NCI-H2227 (cell line): Measurements from ENCODE around the gene SCYL1.
"Not testable (repeated sequence)": the region's sequence is repeated elsewhere in the genome, so short reads cannot be mapped to it uniquely, and the experiment has no call there.

Source experiments
- DNase-seq: peaks from one replicate; lab custom pipeline; 2025; ENCODE audit not compliant: unreplicated experiment; lab: John Stamatoyannopoulos, UW

Gene SCYL1

DNA sequence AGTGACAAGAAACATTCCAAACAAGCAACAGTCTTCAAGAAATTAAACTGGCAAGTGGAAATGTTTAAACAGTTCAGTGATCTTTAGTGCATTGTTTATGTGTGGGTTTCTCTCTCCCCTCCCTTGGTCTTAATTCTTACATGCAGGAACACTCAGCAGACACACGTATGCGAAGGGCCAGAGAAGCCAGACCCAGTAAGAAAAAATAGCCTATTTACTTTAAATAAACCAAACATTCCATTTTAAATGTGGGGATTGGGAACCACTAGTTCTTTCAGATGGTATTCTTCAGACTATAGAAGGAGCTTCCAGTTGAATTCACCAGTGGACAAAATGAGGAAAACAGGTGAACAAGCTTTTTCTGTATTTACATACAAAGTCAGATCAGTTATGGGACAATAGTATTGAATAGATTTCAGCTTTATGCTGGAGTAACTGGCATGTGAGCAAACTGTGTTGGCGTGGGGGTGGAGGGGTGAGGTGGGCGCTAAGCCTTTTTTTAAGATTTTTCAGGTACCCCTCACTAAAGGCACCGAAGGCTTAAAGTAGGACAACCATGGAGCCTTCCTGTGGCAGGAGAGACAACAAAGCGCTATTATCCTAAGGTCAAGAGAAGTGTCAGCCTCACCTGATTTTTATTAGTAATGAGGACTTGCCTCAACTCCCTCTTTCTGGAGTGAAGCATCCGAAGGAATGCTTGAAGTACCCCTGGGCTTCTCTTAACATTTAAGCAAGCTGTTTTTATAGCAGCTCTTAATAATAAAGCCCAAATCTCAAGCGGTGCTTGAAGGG, 20.0 kb upstream of the SCYL1 start:
- DNase-seq = peak; percentile 35

- peak; percentile 35 for DNase-seq
Observed at GRCh38 chr11:65505466-65506289, 19.2 kb upstream of the SCYL1 start.

- DNase-seq = no peak
Observed at GRCh38 chr11:65506290-65506771, 18.6 kb upstream of the SCYL1 start.

DNA sequence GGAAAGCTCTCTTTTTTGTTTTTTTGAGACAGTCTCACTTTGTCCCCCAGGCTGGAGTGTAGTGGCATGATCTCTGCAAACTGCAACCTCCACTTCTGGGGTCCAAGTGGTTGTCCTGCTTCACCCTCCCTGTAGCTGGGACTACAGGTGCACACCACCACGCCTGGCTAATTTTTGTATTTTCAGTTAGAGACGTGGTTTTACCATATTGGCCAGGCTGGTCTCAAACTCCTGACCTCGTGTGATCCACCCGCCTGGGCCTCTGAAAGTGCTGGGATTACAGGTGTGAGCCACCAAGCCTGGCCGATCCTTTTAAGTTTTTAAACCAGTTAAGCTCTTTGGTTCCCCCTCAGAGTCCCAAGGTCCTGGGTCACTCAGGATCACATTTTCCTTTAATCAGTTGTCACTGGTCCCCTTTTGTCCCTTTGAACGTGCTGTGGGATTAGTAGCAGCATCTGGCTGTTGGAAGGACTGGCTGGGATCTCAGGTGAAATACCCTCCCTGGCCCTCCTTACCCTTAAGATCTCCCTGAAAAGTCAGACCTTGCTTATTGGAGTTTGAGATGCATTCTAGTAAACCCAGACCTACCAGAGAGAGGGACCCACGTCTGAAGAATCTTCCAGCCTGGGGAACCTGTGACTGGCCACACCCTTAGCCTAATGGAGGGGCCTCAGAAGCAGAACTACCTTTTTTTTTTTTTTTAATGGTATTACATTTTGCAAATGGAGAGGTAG, 17.9 kb upstream of the SCYL1 start:
- peak; percentile 85 for DNase-seq

DNA sequence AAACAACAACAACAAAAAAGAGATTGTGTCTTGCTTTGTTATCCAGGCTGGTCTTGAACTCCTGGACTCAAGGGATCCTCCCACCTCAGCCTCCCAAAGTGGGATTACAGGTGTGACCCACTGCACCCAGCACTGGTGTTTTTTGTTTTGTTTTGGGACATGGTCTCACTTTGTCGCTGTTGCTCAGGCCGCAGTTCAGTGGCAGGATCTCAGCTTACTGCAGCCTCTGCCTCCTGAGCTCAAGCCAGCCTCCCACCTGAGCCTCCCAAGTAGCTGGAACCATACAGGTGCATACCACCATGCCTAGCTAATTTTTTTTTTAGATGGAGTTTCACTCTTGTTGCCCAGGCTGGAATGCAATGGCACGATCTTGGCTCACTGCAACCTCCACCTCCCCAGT, 12.6 kb upstream of the SCYL1 start:
- DNase-seq = not testable (repeated sequence)

- DNase-seq = no peak
Observed at GRCh38 chr11:65516135-65516968, 8.5 kb upstream of the SCYL1 start.

DNA sequence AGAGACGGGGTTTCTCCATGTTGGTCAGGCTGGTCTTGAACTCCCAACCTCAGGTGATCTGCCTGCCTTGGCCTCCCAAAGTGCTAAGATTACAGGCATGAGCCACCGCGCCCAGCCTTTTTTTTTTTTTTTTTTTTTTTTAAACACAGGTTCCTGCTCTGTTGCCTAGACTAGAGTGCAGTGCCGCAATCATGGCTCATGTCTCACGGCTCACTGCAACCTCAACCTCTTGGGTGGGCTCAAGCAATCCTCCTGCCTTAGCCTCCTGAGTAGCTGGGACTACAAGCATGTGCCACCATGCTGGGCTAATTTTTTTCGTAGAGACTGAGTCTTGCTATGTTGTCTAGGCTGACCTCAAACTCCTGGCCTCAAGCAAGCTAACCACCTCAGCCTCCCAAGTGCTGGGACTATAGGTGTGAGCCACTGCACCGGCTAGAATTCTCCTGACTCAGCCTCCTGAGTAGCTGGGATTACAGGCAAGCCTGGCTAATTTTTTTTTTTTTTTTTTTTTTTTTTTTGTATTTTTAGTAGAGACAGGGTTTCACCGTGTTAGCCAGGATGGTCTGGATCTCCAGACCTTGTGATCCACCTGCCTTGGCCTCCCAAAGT, 5.8 kb upstream of the SCYL1 start:
- DNase-seq = not testable (repeated sequence)

DNA sequence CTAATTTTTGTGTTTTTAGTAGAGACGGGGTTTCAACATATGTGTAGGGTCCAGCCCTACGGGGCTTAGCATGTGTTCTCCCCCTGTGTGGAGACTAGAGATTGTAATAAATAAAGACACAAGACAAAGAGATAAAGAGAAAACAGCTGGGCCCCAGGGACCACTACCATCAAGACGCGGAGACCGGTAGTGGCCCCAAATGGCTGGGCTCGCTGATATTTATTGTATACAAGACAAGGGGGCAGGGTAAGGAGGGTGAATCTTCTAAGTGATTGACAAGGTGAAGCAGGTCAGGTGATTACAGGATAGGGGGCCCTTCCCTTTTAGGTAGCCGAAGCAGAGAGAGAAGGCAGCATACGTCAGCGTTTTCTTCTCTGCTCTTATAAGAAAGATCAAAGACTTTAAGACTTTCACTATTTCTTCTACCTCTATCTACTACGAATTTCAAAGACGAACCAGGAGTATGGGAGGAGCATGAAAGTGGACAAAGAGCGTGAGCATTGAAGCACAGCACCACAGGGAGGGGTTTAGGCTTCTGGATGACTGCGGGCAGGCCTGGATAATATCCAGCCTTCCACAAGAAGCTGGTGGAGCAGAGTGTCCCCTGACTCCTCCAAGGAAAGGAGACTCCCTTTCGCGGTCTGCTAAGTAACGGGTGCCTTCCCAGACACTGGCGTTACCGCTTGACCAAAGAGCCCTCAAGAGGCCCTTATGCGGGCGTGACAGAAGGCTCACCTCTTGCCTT, 2.9 kb upstream of the SCYL1 start:
- DNase-seq = peak; percentile 61

DNA sequence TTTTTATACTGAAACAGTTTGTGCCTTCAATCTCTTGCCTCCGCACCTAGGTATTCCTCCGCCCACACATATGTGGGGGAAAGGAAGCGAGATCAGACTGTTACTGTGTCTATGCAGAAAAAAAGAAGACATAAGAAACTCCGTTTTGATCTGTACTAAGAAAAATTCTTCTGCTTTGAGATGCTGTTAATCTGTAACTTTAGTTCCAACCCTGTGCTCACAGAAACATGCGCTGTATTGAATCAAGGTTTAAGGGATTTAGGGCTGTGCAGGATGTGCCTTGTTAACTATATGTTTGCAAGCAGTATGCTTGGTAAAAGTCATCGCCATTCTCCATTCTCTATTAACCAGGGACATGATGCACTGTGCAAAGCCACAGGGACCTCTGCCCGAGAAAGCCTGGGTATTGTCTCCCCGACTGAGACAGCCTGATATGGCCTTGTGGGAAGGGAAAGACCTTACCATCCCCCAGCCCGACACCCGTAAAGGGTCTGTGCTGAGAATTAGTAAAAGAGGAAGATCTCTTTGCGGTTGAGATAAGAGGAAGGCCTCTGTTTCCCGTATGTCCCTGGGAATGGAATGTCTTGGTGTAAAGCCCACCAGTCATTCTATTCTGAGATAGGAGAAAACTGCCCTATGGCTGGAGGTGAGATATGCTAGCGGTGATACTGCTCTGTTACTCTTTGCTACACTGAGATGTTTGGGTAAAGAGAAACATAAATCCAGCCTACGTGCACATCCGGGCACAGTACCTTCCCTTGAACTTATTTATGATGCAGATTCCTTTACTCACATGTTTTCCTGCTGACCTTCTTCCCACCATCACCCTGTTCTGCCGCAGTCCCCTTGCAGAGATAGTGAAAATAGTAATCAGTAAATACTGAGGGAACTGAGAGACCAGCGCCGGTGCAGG, 1.9 kb upstream of the SCYL1 start:
- not testable (repeated sequence) for DNase-seq

DNA sequence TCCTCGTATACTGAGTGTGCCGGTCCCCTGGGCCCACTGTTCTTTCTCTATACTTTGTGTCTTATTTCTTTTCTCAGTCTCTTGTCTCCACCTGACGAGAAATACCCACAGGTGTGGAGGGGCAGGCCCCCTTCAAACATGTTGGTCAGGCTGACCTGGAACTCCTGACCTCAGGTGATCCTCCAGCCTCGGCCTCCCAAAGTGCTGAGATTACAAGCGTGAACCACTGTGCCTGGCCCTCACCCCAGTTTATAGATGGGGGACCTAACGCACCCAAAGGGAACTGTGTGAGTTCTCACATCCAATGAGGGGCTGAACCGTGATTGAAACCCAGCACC, 1.3 kb upstream of the SCYL1 start:
- not testable (repeated sequence) for DNase-seq

DNA sequence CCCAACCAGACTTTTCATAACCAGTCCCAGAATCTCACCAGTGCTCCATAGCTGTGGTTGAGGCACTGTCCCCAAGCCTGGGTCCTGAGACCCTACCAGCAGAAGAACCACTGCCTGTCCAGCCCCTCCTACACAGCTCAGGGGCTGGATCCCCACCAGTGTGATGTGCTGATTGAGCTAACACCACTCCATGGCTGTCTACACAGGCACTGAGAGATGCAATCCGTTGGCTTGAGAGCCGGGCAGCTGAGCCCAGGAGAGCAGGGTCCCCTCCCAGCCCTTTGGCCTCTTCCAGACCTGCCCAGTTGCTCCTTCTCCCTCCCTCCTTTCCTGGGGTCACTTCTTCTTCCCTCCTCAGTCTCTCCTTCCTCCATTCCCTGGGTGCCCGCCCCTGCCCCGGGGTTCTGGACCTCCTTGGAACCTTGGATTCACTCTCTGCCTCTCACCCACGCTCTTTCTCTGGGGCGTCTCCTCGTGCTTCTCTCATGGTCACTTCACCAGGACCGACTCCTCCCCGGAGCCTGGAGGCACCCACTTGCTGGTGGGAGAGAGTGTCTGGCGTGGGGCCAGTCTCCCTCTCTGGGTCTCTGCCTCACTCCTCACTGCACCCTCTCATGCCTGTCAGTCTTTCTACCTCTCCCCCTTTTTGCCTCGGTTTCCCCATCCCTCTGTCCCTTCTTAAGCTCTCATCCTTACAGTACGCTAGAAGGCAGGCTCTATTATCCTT, 706 bp upstream of the SCYL1 start:
- no peak for DNase-seq

- no peak for DNase-seq
Observed at GRCh38 chr11:65525546-65526480, 930 bp downstream of the SCYL1 start.

GRCh38 chr11:65526744-65527143, 1.9 kb downstream of the SCYL1 start:
- no peak for DNase-seq

GRCh38 chr11:65528819-65529350, 4.0 kb downstream of the SCYL1 start:
- DNase-seq = no peak

DNA sequence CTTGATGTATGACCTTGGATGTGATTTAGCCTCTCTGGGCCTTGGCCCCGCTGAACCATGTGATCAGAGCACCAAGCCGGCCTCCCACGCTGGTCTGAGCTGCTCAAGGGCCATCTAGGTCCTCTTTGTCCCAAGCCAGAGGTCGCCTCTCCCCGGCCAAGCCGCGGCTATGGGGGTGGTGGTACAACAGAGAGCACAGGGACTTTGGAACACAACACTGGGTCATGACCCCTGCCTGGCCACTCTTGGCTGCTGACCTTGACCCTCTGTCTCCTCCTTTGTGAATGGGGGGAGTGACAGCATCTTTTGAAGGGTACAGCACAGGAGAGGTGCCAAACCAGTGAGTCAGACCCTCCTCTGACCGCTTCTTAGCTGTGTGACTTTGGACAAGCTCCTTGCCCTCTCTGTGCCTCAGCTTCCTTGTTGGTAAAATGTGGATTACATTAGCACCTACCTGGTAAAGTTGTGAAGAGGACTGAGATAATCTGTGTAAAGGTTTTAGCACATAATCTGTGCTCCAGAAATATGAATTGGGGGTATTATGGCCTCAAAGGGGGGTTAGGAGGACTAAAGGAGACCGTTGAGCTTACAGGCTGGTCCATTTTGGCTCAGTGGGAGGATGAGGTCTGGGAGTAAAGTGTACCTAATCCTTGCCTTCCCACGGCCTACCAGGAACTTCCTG, 4.7 kb downstream of the SCYL1 start:
- no peak for DNase-seq

DNA sequence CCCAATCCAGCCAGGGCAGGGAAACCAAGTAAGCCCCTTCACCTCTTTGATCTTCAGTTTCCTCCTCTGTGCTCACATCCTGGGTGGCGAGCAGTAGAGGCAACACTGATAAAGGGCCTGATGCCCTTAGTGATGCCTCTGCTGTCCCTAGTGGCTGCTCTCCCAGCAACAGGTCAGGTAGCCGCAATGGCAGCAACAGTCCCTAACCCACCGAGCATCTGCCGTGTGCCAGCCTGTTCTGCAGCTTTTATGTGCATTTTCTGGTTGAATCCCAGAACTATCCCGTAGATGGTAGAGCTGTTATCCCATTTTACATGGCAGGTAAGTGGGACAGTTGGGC, 5.2 kb downstream of the SCYL1 start:
- DNase-seq = no peak
